ENCODE measurements around the gene KRT83.
"Not testable (repeated sequence)": the region's sequence is repeated elsewhere in the genome, so short reads cannot be mapped to it uniquely, and the experiment has no call there.

Gene KRT83

GRCh38 chr12:52306731-52307130 lies 14.5 kb downstream of the KRT83 start:
- H3K27ac ChIP-seq (replicated peaks; ENCODE audit: low read length): no peak overlapping the region
- H3K36me3 ChIP-seq (replicated peaks in 1 of 2; ENCODE audit: control insufficient read depth in 2 of 2, insufficient read depth in 2 of 2, low read length in 2 of 2): no peaks in the 10 kb centered on the region
- no peak overlapping the region for H3K4me3 ChIP-seq (ENCODE audit: low read length in 2 of 2)
- no peaks in the 10 kb centered on the region for H3K9me3 ChIP-seq (replicated peaks in 1 of 2; ENCODE audit: control insufficient read depth in 2 of 2, insufficient read depth in 1 of 2, low read depth in 1 of 2, low read length in 2 of 2)
- H3K4me2 ChIP-seq (ENCODE audit: insufficient read depth, low read length, poor library complexity, severe bottlenecking): no peak overlapping the region
- peaks cover 0 to 9% of the 10 kb centered on the region in 2 donors for H3K4me1 ChIP-seq (ENCODE audit: control insufficient read depth in 2 of 2, insufficient read depth in 1 of 2, low read depth in 1 of 2, low read length in 2 of 2)
- no peak overlapping the region for H3K4ac ChIP-seq (ENCODE audit: low read length)
- H4K8ac ChIP-seq (ENCODE audit: low read depth, low read length): no peak overlapping the region
- H2BK120ac ChIP-seq (ENCODE audit: low read depth, low read length): no peak overlapping the region
- DNase-seq (ENCODE audit: low spot score): no peak
- H4K91ac ChIP-seq (ENCODE audit: low read depth, low read length, poor library complexity): no peak overlapping the region
- H2AFZ ChIP-seq (ENCODE audit: low read length): no peak overlapping the region
- no peak overlapping the region for H3K14ac ChIP-seq (ENCODE audit: low read length)
- no CpG with 5 or more reads among the region's 2 CpGs for WGBS, 2 donors (ENCODE audit: extremely low coverage in 2 of 2, insufficient read length in 2 of 2, insufficient replicate concordance in 1 of 2)
- no peak overlapping the region for H2AK5ac ChIP-seq (ENCODE audit: low read depth, low read length)
- H3K27me3 ChIP-seq (ENCODE audit: control insufficient read depth in 3 of 3, insufficient read depth in 3 of 3, low read depth in 1 of 3, low read length in 3 of 3): peaks cover 0 to 52% (median 29%) of the 10 kb centered on the region in 3 experiments
- no peak overlapping the region for H2BK15ac ChIP-seq (ENCODE audit: low read length)
- H3K18ac ChIP-seq (ENCODE audit: low read length): no peak overlapping the region
- H3K79me1 ChIP-seq (ENCODE audit: low read depth, low read length): no peaks in the 10 kb centered on the region
- no peak overlapping the region for H3K9ac ChIP-seq (ENCODE audit: low read depth, low read length, poor library complexity)
- no peak overlapping the region for H3K23ac ChIP-seq (ENCODE audit: low read depth, low read length, poor library complexity)
- no peak overlapping the region for H2BK12ac ChIP-seq (ENCODE audit: low read length)
- no peak overlapping the region for H2BK5ac ChIP-seq (ENCODE audit: low read length)

DNA sequence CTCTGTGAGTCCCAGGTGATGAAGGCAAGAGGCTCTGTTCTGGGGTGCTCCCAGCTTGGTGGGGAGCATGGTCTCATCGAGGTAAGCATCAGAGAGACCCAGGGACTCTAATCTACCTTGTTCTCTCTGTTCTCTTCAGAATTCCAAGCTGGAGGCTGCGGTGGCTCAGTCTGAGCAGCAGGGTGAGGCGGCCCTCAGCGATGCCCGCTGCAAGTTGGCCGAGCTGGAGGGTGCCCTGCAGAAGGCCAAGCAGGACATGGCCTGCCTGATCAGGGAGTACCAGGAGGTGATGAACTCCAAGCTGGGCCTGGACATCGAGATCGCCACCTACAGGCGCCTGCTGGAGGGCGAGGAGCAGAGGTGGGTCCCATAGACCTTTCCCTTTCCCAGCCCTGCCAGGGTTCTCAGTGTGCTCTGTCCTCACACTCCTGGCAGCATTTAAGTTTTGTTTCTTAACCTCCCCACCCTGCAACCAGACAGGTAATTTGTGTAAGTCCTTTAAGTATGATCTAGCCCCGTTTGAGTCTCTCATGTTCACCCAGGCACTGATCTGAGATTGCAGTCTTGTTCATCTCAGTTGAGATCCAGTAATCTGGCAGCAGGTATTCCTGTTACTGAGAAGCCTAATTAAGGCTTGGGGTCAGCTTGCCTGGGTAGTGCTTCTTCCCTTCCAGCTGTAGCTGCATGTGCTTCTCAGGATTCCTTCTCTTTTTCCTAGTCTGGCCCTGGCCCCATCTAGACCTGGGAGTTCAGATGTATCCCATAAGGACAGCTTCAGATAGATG lies 15.1 kb downstream of the KRT83 start:
- no peak overlapping the region for H3K4ac ChIP-seq (ENCODE audit: low read length)
- H2AK5ac ChIP-seq (ENCODE audit: low read depth, low read length): no peak overlapping the region
- H3K9ac ChIP-seq (ENCODE audit: low read depth, low read length, poor library complexity): no peak overlapping the region
- H3K27ac ChIP-seq (replicated peaks; ENCODE audit: low read length): no peak overlapping the region
- H2AFZ ChIP-seq (ENCODE audit: low read length): no peak overlapping the region
- H3K23ac ChIP-seq (ENCODE audit: low read depth, low read length, poor library complexity): no peak overlapping the region
- no CpG with 5 or more reads among the region's 11 CpGs for WGBS, 2 donors (ENCODE audit: extremely low coverage in 2 of 2, insufficient read length in 2 of 2, insufficient replicate concordance in 1 of 2)
- H2BK15ac ChIP-seq (ENCODE audit: low read length): no peak overlapping the region
- H4K91ac ChIP-seq (ENCODE audit: low read depth, low read length, poor library complexity): no peak overlapping the region
- no peak overlapping the region for H2BK120ac ChIP-seq (ENCODE audit: low read depth, low read length)
- no peak overlapping the region for H3K14ac ChIP-seq (ENCODE audit: low read length)
- no peak overlapping the region for H2BK5ac ChIP-seq (ENCODE audit: low read length)
- no peak overlapping the region for H2BK12ac ChIP-seq (ENCODE audit: low read length)
- H3K9me3 ChIP-seq (replicated peaks in 1 of 2; ENCODE audit: control insufficient read depth in 2 of 2, insufficient read depth in 1 of 2, low read depth in 1 of 2, low read length in 2 of 2): no peaks in the 10 kb centered on the region
- H3K79me1 ChIP-seq (ENCODE audit: low read depth, low read length): no peaks in the 10 kb centered on the region
- no peak for DNase-seq (ENCODE audit: low spot score)
- no peak overlapping the region for H4K8ac ChIP-seq (ENCODE audit: low read depth, low read length)
- no peak overlapping the region for H3K18ac ChIP-seq (ENCODE audit: low read length)
- peaks cover 0 to 50% (median 29%) of the 10 kb centered on the region in 3 experiments for H3K27me3 ChIP-seq (ENCODE audit: control insufficient read depth in 3 of 3, insufficient read depth in 3 of 3, low read depth in 1 of 3, low read length in 3 of 3)
- no peak overlapping the region for H3K4me3 ChIP-seq (ENCODE audit: low read length in 2 of 2)
- no peak overlapping the region for H3K4me2 ChIP-seq (ENCODE audit: insufficient read depth, low read length, poor library complexity, severe bottlenecking)
- H3K4me1 ChIP-seq (ENCODE audit: control insufficient read depth in 2 of 2, insufficient read depth in 1 of 2, low read depth in 1 of 2, low read length in 2 of 2): peaks cover 0 to 7% of the 10 kb centered on the region in 2 donors
- H3K36me3 ChIP-seq (replicated peaks in 1 of 2; ENCODE audit: control insufficient read depth in 2 of 2, insufficient read depth in 2 of 2, low read length in 2 of 2): no peaks in the 10 kb centered on the region

GRCh38 chr12:52304941-52305411 lies 16.2 kb downstream of the KRT83 start:
- H2AFZ ChIP-seq (ENCODE audit: low read length); DNase-seq (ENCODE audit: low spot score): not testable (repeated sequence)

GRCh38 chr12:52302242-52302914 lies 18.8 kb downstream of the KRT83 start:
- not testable (repeated sequence) for H3K23ac ChIP-seq (ENCODE audit: low read depth, low read length, poor library complexity); H3K9ac ChIP-seq (ENCODE audit: low read depth, low read length, poor library complexity); H2BK15ac ChIP-seq (ENCODE audit: low read length); H2BK120ac ChIP-seq (ENCODE audit: low read depth, low read length); H3K4me2 ChIP-seq (ENCODE audit: insufficient read depth, low read length, poor library complexity, severe bottlenecking); DNase-seq (ENCODE audit: low spot score); H2AK5ac ChIP-seq (ENCODE audit: low read depth, low read length); H2AFZ ChIP-seq (ENCODE audit: low read length); H2BK12ac ChIP-seq (ENCODE audit: low read length); H3K36me3 ChIP-seq (replicated peaks in 1 of 2; ENCODE audit: control insufficient read depth in 2 of 2, insufficient read depth in 2 of 2, low read length in 2 of 2); H3K14ac ChIP-seq (ENCODE audit: low read length); H3K18ac ChIP-seq (ENCODE audit: low read length); H2BK5ac ChIP-seq (ENCODE audit: low read length); H3K4ac ChIP-seq (ENCODE audit: low read length); H3K4me3 ChIP-seq (ENCODE audit: low read length in 2 of 2); H3K4me1 ChIP-seq (ENCODE audit: control insufficient read depth in 2 of 2, insufficient read depth in 1 of 2, low read depth in 1 of 2, low read length in 2 of 2); H4K91ac ChIP-seq (ENCODE audit: low read depth, low read length, poor library complexity); H4K8ac ChIP-seq (ENCODE audit: low read depth, low read length); H3K9me3 ChIP-seq (replicated peaks in 1 of 2; ENCODE audit: control insufficient read depth in 2 of 2, insufficient read depth in 1 of 2, low read depth in 1 of 2, low read length in 2 of 2); H3K27ac ChIP-seq (replicated peaks; ENCODE audit: low read length); H3K79me1 ChIP-seq (ENCODE audit: low read depth, low read length)
- no CpG with 5 or more reads among the region's 5 CpGs for WGBS, 2 donors (ENCODE audit: extremely low coverage in 2 of 2, insufficient read length in 2 of 2, insufficient replicate concordance in 1 of 2)
- peaks cover 0 to 13% (median 11%) of the 10 kb centered on the region in 3 experiments for H3K27me3 ChIP-seq (ENCODE audit: control insufficient read depth in 3 of 3, insufficient read depth in 3 of 3, low read depth in 1 of 3, low read length in 3 of 3)

More at GRCh38 chr12:52304941-52305411, 16.2 kb downstream of the KRT83 start:
- H3K4me2 ChIP-seq (ENCODE audit: insufficient read depth, low read length, poor library complexity, severe bottlenecking); H4K91ac ChIP-seq (ENCODE audit: low read depth, low read length, poor library complexity); H3K4ac ChIP-seq (ENCODE audit: low read length); H4K8ac ChIP-seq (ENCODE audit: low read depth, low read length); H3K36me3 ChIP-seq (replicated peaks in 1 of 2; ENCODE audit: control insufficient read depth in 2 of 2, insufficient read depth in 2 of 2, low read length in 2 of 2); H2AK5ac ChIP-seq (ENCODE audit: low read depth, low read length); H3K14ac ChIP-seq (ENCODE audit: low read length); H3K27ac ChIP-seq (replicated peaks; ENCODE audit: low read length); H3K79me1 ChIP-seq (ENCODE audit: low read depth, low read length); H3K4me3 ChIP-seq (ENCODE audit: low read length in 2 of 2); H3K9ac ChIP-seq (ENCODE audit: low read depth, low read length, poor library complexity); H3K23ac ChIP-seq (ENCODE audit: low read depth, low read length, poor library complexity); H2BK120ac ChIP-seq (ENCODE audit: low read depth, low read length); H3K18ac ChIP-seq (ENCODE audit: low read length); H3K9me3 ChIP-seq (replicated peaks in 1 of 2; ENCODE audit: control insufficient read depth in 2 of 2, insufficient read depth in 1 of 2, low read depth in 1 of 2, low read length in 2 of 2); H2BK12ac ChIP-seq (ENCODE audit: low read length); H2BK15ac ChIP-seq (ENCODE audit: low read length); H3K4me1 ChIP-seq (ENCODE audit: control insufficient read depth in 2 of 2, insufficient read depth in 1 of 2, low read depth in 1 of 2, low read length in 2 of 2); H2BK5ac ChIP-seq (ENCODE audit: low read length): not testable (repeated sequence)
- peaks cover 0 to 39% (median 29%) of the 10 kb centered on the region in 3 experiments for H3K27me3 ChIP-seq (ENCODE audit: control insufficient read depth in 3 of 3, insufficient read depth in 3 of 3, low read depth in 1 of 3, low read length in 3 of 3)
- no CpG with 5 or more reads among the region's 15 CpGs for WGBS, 2 donors (ENCODE audit: extremely low coverage in 2 of 2, insufficient read length in 2 of 2, insufficient replicate concordance in 1 of 2)
